Lower leg skin (tissue), 4 donors: ENCODE results near the gene NACC2. TPM values are rescaled to one million over a fixed set of nuclear protein-coding genes. Genes with fewer than 3 reads are reported as not detected.

Experiments used
- DNase-seq, 2 donors: peaks; one replicate each; pipeline ENCODE4 v3.0.0-alpha.2; 2019; ENCODE audit warnings: low spot score in 2 of 2
- H3K4me3 ChIP-seq: fragments of 200-600 bp; sonication (generic); 2 replicates; pipeline ENCODE4 v1.5.1; 2017; ENCODE audit warnings: mild to moderate bottlenecking, low read depth; ENCODE audit not compliant: poor library complexity, severe bottlenecking
- CTCF ChIP-seq, 3 donors: fragments of 450-650 bp; IDR thresholded peaks; one replicate each; pipeline ENCODE4 v1.5.1; 2016; ENCODE audit warnings: antibody characterized with exemption in 3 of 3, mild to moderate bottlenecking in 3 of 3, moderate library complexity in 2 of 3
- POLR2A ChIP-seq, 2 donors: fragments of 450-650 bp; IDR thresholded peaks; one replicate each; pipeline ENCODE4 v1.6.1; 2016 to 2017; ENCODE audit warnings: antibody characterized with exemption in 2 of 2, mild to moderate bottlenecking in 1 of 2, moderate library complexity in 1 of 2
- WGBS, 2 donors: methylation state at CpG; one replicate each; pipeline ENCODE4 v1.1.5; 2018; 5-methylcytosine and 5-hydroxymethylcytosine counted together
- intact Hi-C: fragments of 100-400 bp; cut with DNase I; formaldehyde crosslinking; loops from one replicate; pipeline ENCODE4 v1.15.0; 2023; ENCODE audit warnings: low total_unique reads
- total RNA-seq, 4 donors: library from RNA; depleted of rRNA; stranded (reverse); fragments of >200 nt; gene quantifications; one replicate each; pipeline ENCODE4 v1.1.0, GENCODE V29; 2016

Gene NACC2
- total RNA-seq, 4 donors from 2014 or later = 9.1 to 17.3 (median 13.4) TPM

GRCh38 chr9:136115206-136115605, 20.1 kb upstream of the NACC2 start:
- no peak for DNase-seq
- H3K4me3 ChIP-seq = no peak overlapping the region
- 89 to 94% methylated on average over 12 to 13 of the region's 13 CpGs for WGBS, 2 donors
- intact Hi-C loops = no loop called here
- no peak for TF ChIP-seq POLR2A (IDR thresholded peaks at IDR 0.05)
- no peak for TF ChIP-seq CTCF (IDR thresholded peaks at IDR 0.05)

GRCh38 chr9:136114610-136115009, 19.5 kb upstream of the NACC2 start:
- TF ChIP-seq POLR2A (IDR thresholded peaks at IDR 0.05) (no peak), CTCF (IDR thresholded peaks at IDR 0.05) (no peak)
- intact Hi-C loops = no loop called here
- no peak for DNase-seq
- H3K4me3 ChIP-seq = no peak overlapping the region
- WGBS, 2 donors = 89 to 95% methylated on average over 18 of the region's 18 CpGs

- 71 to 75% methylated on average over 9 to 11 of the region's 11 CpGs for WGBS, 2 donors
- intact Hi-C loops = no loop called here
- TF ChIP-seq POLR2A (IDR thresholded peaks at IDR 0.05) (no peak), CTCF (IDR thresholded peaks at IDR 0.05) (no peak)
- H3K4me3 ChIP-seq = no peak overlapping the region
- no peak for DNase-seq
These were observed 17.5 kb upstream of the NACC2 start for GRCh38 chr9:136112541-136112940.

- 76 to 87% methylated on average over 16 of the region's 16 CpGs for WGBS, 2 donors
- H3K4me3 ChIP-seq = no peak overlapping the region
- DNase-seq = no peak
- intact Hi-C loops = no loop called here
- TF ChIP-seq POLR2A (IDR thresholded peaks at IDR 0.05) (no peak), CTCF (IDR thresholded peaks at IDR 0.05) (no peak)
These were observed 16.8 kb upstream of the NACC2 start for GRCh38 chr9:136111910-136112309.

- H3K4me3 ChIP-seq = no peak overlapping the region
- TF ChIP-seq POLR2A (IDR thresholded peaks at IDR 0.05) (no peak), CTCF (IDR thresholded peaks at IDR 0.05) (no peak)
- intact Hi-C loops = no loop called here
- 91 to 92% methylated on average over 22 of the region's 22 CpGs for WGBS, 2 donors
- no peak for DNase-seq
These were observed 16.1 kb upstream of the NACC2 start for GRCh38 chr9:136111190-136111589.
